HG03575 (cell line): ENCODE measurements around the gene S100A13.
"Not testable (repeated sequence)": the region's sequence is repeated elsewhere in the genome, so short reads cannot be mapped to it uniquely, and the experiment has no call there.

ENCODE experiments used
- ATAC-seq: cut with Tn5 transposase; IDR thresholded peaks from one replicate; pipeline ENCODE4 v1.9.1; 2021; ENCODE audit not compliant: unreplicated experiment, insufficient number of reproducible peaks, low FRiP score; ENCODE audit errors: extremely low read depth

Gene S100A13

GRCh38 chr1:153649137-153649862 lies 22.0 kb upstream of the S100A13 start:
- ATAC-seq, result no peak

GRCh38 chr1:153648000-153648643 lies 20.8 kb upstream of the S100A13 start:
- no peak for ATAC-seq

GRCh38 chr1:153647346-153647714 lies 20.0 kb upstream of the S100A13 start:
- no peak for ATAC-seq

DNA sequence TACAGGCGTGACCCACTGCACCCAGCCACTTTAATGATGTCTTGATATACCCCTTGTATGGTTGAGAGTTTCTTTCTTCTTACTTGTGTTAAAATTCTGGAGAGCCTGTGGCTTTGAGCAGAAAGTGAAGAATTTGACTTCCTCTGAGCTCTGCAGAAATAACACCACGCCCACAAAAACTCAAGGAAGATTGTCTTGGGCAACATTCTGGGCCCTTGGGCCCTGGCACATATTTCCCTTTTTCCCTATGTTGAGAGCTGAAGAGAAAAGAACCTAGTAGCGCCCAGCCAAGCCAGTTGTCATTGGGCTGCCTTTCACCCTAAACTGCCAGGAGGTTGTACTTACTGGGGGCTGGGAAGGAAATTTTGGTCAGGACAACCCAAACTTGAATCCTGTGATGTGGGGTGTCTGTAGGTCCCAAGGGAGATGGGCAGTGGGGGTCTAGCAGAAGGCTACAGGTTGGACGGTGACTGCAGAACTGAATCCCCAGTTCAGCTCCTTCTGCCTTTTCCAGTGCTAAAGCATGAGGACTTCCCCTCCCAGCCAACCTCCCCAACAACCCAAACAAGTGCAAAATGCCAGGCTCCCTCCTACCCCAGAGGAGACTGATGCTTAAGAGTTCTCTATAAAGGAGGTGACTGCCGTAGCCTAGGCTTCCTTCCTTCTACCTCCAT lies 19.5 kb upstream of the S100A13 start:
- ATAC-seq, result no peak

- ATAC-seq, result no peak
These were observed 16.5 kb upstream of the S100A13 start for GRCh38 chr1:153643816-153644215.

DNA sequence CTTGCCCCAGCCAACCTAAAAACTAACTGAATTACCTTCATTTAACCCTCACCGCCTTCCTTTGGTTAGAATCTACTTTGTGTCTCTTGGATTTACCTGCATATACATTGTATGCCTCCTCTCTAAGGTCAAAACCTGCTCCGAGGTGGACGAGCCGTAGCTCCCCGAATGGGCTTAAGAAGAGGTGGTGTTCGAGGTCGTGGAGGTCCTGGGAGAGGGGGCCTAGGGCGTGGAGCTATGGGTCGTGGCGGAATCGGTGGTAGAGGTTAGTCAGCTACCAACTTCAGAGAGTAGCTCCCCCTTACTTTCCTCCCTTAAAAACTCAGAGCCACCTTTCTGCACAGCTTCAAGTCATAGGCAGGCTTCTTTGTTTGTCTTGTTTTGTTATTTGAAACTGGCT lies 15.8 kb upstream of the S100A13 start:
- no peak for ATAC-seq

DNA sequence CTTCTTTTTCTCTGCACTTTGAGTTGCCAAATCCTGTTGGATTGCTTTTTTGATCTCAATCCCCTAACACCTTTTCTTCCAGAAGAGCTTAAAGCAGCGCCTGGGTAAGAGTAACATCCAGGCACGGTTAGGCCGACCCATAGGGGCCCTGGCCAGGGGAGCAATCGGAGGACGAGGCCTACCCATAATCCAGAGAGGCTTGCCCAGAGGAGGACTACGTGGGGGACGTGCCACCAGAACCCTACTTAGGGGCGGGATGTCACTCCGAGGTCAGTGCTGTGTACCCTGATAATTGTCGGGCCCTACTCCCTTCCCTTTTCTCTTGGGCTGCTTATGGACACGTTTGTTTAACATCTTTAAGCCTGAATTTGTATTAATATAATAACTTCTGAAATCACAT lies 14.9 kb upstream of the S100A13 start:
- ATAC-seq, result no peak

GRCh38 chr1:153640861-153641260 lies 13.6 kb upstream of the S100A13 start:
- ATAC-seq, result no peak

DNA sequence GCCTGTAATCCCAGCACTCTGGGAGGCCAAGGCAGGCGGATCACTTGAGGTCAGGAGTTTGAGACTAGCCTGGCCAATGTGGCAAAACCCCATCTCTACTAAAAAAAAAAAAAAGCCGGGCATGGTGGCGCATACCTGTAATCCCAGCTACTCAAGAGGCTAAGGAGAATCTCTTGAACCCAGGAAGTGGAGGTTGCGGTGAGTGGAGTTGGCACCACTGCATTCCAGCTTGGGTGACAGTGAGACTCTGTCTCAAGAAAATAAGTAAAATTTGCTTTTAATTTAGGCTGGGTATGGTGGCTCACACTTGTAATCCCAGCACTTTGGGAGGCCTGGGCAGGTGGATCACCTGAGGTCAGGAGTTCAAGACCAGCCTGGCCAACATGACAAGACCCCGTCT lies 12.9 kb upstream of the S100A13 start:
- ATAC-seq, result not testable (repeated sequence)

- ATAC-seq, result no peak
These were observed 12.0 kb upstream of the S100A13 start for GRCh38 chr1:153639280-153639679.

DNA sequence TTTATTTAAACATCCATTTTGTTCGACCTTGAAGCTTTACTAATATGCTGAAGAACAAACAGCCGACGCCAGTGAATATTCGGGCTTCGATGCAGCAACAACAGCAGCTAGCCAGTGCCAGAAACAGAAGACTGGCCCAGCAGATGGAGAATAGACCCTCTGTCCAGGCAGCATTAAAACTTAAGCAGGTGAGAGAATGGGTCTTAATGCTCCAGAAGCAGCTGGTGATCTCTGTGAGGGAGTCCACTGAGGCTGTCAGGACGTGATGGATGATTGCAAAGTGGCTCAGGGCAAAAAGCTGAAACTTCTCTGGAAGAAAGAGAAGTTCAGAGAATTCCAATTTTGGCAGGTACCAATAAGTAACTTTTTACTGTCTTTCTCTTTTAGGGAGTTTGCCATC lies 11.0 kb upstream of the S100A13 start:
- no peak for ATAC-seq

DNA sequence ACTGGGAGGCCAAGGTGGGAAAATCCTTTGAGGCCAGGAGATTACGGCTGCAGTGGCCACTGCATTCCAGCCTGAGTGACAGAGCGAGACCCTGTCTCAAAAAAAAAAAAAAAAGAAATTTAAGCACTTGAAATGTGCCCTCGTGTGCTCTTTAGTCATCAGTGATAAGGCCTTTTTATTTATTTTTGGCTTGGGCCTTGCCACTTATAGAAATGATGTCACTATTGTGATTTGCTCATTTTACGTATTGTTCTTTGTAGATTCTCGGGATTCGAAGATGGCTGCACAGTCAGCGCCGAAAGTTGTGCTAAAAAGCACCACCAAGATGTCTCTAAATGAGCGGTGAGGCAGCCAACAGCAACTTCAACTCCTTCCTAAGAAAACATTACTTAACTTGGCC lies 9.0 kb upstream of the S100A13 start:
- no peak for ATAC-seq

- ATAC-seq, result no peak
These were observed 8.6 kb upstream of the S100A13 start for GRCh38 chr1:153635872-153636271.

DNA sequence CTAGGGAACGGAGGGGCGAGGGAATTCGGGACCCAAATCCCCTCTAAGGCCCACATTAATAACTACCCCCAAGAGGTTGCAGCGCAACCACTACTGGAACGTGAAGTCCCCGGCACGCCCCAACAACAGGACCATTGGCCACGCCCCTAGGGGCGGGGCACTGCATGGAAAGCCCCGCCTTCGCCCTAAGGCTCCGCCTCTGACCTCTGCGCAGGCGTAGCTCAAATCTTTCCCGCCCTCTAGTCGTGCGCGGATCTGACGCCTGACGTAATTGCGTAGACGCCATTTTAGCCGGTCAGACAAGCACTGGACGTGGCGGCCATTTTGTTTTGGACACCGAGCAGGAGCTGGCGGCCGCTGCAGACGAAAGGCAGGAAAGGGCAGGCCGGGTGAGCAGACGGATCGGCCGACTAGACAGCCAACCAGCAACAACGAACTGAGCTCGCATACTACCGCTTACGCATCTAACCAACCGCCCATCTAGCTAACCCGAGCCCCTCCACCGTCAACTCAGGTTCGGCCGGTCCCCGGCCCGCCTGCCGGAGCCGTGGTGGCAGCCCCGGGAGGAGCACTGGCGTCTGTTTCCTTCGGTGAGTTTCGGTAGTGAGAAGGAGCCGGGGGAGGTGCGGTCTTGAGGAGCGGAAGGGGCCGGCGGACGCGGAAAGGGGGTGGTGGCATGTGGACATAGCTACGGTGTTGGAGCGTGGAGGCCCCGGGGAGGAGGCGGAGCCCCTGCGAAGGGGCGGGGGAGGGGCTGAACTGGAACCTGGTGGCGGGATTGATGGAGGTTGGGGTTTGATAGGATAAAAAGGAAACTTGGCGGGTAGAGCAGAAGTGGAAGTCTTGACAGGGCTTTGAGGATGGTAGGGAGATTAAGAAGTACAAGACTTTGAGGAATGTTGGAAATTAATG lies 6.7 kb upstream of the S100A13 start, which contains the start of gene CHTOP:
Gene CHTOP, plus strand, starts transcription at position 313 of the 912 bp plus-strand sequence. CDS start 2,523 bp downstream, outside the sequence.
- ATAC-seq, result peak; percentile 73

- no peak for ATAC-seq
These were observed 6.0 kb upstream of the S100A13 start for GRCh38 chr1:153633161-153633753.

GRCh38 chr1:153631047-153632022 lies 4.0 kb upstream of the S100A13 start:
- no peak for ATAC-seq

DNA sequence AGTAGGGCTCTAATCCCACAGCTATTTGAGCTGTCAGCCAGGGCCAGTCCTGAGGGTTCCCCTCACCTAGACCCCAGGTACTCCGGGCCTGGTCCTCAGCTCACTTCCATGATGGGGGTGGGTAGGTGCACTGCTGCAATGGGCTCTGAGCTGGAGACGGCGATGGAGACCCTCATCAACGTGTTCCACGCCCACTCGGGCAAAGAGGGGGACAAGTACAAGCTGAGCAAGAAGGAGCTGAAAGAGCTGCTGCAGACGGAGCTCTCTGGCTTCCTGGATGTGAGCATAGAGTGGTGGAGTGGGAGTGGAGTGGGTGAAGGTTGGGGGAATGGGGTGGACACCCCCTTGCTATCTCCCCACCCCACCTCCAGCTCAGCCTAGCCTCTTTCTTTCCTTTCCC lies 3.1 kb upstream of the S100A13 start:
- no peak for ATAC-seq

DNA sequence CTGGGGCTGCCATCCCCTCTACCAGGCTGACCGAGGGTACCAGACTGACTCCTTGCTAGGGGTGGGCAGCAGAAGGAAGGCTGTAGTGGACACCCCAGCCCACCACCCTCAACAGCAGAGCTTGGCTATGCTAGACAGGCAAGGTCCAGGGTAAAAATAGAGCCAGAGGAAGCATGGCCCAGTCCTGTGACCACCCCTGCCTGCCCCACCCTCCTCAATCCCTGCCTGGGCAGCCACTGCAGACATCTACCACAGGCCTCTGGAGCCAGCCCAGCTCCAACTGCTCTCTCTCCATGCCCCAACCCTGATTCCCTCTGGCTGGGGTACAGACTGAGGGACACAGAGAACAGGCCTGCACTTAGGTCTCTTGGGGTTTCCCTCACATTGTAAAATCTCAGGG lies 2.7 kb upstream of the S100A13 start:
- ATAC-seq, result no peak
